Lung (tissue), 12 donors: ENCODE measurements around the gene COQ4. TPM values are rescaled to one million over a fixed set of nuclear protein-coding genes. Genes with fewer than 3 reads are reported as not detected.

ENCODE experiments used
- ATAC-seq: fragments of 200-7000 bp; cut with Tn5 transposase; one replicate; pipeline ENCODE4 v1.9.1; 2020; ENCODE audit warnings: moderate number of reproducible peaks; ENCODE audit not compliant: insufficient read depth, low FRiP score
- DNase-seq, 3 donors: peaks; one replicate each; pipeline ENCODE4 v3.0.0-alpha.2; 2013 to 2017
- H3K27ac ChIP-seq, 2 donors: one replicate each; pipeline ENCODE4 v1.5.1; 2013; ENCODE audit warnings: mild to moderate bottlenecking in 2 of 2, moderate library complexity in 2 of 2, control low read depth in 1 of 2, inconsistent platforms in 1 of 2, low read depth in 1 of 2, low read length in 1 of 2
- H3K27me3 ChIP-seq, 3 donors: one replicate each; pipeline ENCODE4 v1.5.1; 2013; ENCODE audit warnings: low read length in 2 of 3; ENCODE audit not compliant: control insufficient read depth in 3 of 3, insufficient read depth in 3 of 3
- H3K36me3 ChIP-seq, 4 donors: one replicate each; pipeline ENCODE4 v1.5.1; 2013; ENCODE audit warnings: low read length in 4 of 4, mild to moderate bottlenecking in 1 of 4, moderate library complexity in 1 of 4; ENCODE audit not compliant: control insufficient read depth in 4 of 4, insufficient read depth in 4 of 4
- H3K4me1 ChIP-seq, 5 donors: one replicate each; pipeline ENCODE4 v1.5.1; 2013; ENCODE audit warnings: low read length in 5 of 5, mild to moderate bottlenecking in 2 of 5, moderate library complexity in 1 of 5; ENCODE audit not compliant: control insufficient read depth in 5 of 5, insufficient read depth in 5 of 5
- H3K4me3 ChIP-seq: one replicate; pipeline ENCODE4 v1.5.1; 2013; ENCODE audit warnings: mild to moderate bottlenecking, control low read depth, moderate library complexity
- H3K9ac ChIP-seq, 2 donors: one replicate each; pipeline ENCODE4 v1.5.1; 2013; ENCODE audit warnings: low read length in 2 of 2, control low read depth in 1 of 2; ENCODE audit not compliant: insufficient read depth in 1 of 2
- H3K9me3 ChIP-seq, 4 donors: one replicate each; pipeline ENCODE4 v1.5.1; 2013; ENCODE audit warnings: low read length in 3 of 4, mild to moderate bottlenecking in 1 of 4, moderate library complexity in 1 of 4; ENCODE audit not compliant: control insufficient read depth in 4 of 4, insufficient read depth in 3 of 4
- WGBS, 2 donors: extraction: QIAGEN DNeasy Blood & Tissue Kit; methylation state at CpG; one replicate each; pipeline ENCODE4 v1.1.7; 2013; 5-methylcytosine and 5-hydroxymethylcytosine counted together
- polyA plus RNA-seq, 2 donors: library from polyadenylated mRNA; stranded (reverse); fragments of 200-250 nt; gene quantifications; one replicate each; pipeline ENCODE4 v1.2.1, GENCODE V29; 2013
- total RNA-seq, 2 donors: library from RNA; depleted of rRNA in 1 of 2; stranded (reverse); fragments of >200 nt in 1 of 2; gene quantifications; one replicate each; pipeline ENCODE4 v1.2.1, GENCODE V29; 2014 to 2021
- TF ChIP-seq, protein P1 (sequence below): IDR thresholded peaks from 2 replicates; pipeline ENCODE4 v1.5.1; 2012; ENCODE audit warnings: mild to moderate bottlenecking; ENCODE audit errors: control extremely low read depth, extremely low read depth
- donor health status: control.
- donor health status: control.
- donor health status: Bipolar disorder and iron deficiency.
- donor health status: healthy.
- donor health status: DM: yes; HTN: yes; CAD: no.

Gene COQ4
- total and polyA plus RNA-seq, 4 donors = 32.4 to 63.8 (median 49.1) TPM

DNA sequence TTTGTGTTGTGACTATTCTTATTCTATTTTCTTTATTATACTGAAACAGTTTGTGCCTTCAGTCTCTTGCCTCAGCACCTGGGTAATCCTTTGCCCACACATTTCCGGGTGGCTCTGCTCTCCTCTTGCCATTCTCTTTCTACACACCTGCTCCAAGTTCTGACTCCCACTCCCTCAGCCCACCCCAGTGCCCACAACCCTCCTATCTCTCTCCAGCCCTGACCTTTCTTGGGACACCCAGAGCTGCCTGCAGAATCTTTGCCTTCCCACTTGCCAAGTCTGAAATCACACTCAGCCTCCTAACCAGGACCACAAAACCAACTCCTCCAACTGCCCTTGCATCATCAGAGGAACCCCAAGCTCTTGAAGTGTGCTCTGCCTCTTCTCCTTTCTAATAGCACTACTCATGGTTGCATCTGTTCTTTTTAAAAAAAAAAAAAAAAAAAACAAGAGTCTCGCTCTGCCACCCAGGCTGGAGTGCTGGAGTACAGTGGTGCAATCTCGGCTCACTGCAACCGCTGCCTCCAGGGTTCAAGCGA, 42.5 kb upstream of the COQ4 start:
- Histone ChIP-seq H3K9ac (no peak overlapping the region), H3K4me3 (no peak overlapping the region), H3K9me3 (no peaks in the 10 kb centered on the region), H3K36me3 (peaks cover 0 to under 1% (median 0%) of the 10 kb centered on the region in 4 donors), H3K27ac (peak overlapping the region in 1 of 2 donors; percentile 58), H3K4me1 (peaks cover 0 to 13% (median 8%) of the 10 kb centered on the region in 5 donors), H3K27me3 (no peaks in the 10 kb centered on the region)
- WGBS, 2 donors = 50 to 79% methylated on average over 5 of the region's 5 CpGs
- TF ChIP-seq, protein P1, sequence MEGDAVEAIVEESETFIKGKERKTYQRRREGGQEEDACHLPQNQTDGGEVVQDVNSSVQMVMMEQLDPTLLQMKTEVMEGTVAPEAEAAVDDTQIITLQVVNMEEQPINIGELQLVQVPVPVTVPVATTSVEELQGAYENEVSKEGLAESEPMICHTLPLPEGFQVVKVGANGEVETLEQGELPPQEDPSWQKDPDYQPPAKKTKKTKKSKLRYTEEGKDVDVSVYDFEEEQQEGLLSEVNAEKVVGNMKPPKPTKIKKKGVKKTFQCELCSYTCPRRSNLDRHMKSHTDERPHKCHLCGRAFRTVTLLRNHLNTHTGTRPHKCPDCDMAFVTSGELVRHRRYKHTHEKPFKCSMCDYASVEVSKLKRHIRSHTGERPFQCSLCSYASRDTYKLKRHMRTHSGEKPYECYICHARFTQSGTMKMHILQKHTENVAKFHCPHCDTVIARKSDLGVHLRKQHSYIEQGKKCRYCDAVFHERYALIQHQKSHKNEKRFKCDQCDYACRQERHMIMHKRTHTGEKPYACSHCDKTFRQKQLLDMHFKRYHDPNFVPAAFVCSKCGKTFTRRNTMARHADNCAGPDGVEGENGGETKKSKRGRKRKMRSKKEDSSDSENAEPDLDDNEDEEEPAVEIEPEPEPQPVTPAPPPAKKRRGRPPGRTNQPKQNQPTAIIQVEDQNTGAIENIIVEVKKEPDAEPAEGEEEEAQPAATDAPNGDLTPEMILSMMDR = no peak
- DNase-seq (no peak), ATAC-seq (no peak)

DNA sequence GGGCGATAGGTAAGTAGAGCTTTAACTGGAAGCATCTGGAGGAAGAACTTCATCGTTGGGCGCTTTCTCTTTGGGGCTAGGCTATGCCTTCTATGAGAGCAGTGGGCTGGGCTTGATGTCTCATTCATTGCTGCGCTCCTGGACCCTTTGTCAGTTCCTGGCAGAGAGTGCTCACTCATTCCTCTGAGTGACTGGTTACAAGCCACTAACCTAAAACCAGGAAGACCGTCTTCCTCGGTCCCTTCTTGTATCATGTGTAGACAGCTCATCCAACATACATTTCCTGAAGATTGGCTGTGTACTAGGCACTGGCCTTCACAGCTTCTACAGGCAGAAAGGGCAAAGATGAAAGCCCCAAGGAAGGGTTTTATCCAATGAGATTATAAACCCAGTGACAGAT, 40.1 kb upstream of the COQ4 start:
- Histone ChIP-seq H3K9me3 (no peaks in the 10 kb centered on the region), H3K4me3 (no peak overlapping the region), H3K9ac (no peak overlapping the region), H3K4me1 (peaks cover 0 to 3% (median 2%) of the 10 kb centered on the region in 5 donors), H3K36me3 (peaks cover 0 to 10% (median 4%) of the 10 kb centered on the region in 4 donors), H3K27me3 (no peaks in the 10 kb centered on the region), H3K27ac (no peak overlapping the region)
- ATAC-seq (no peak), DNase-seq (no peak)
- TF ChIP-seq, protein P1 = no peak
- WGBS, 2 donors = 93 to 95% methylated on average over 6 of the region's 6 CpGs

DNA sequence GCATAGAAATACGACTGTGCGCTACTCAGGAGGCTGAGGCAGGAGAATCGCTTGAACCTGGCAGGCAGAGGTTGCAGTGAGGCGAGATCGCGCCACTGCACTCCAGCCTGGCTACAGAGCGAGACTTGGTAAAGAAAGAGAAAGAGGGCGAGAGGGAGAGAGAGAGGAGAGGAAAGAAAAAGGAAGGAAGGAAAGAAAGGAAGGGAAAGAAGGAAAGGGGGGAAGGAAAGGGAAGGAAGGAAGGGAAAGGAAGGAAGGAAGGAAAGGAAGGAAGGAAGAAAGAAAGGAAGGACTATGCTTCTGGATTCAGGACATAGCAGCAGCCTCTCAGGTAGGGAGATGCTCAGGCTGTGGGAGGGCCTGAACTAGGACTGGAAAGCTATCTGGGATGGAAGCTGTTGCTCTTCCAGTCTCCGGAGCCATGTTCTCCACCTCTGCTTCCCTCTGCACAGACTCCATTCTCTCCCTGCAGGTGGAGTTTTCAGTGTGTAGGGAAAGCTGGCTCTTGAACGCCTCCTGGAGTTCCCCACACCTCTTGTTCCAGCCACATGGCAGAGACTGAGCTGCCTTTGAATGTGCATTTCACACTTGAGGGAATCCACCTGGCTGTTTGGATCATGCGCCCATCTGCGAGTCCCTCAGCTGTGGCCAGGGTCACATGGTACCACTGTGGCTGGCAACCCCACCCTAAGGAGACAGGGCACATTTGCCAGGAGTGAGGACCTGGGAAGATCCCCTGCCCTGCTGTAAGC, 37.4 kb upstream of the COQ4 start:
- ATAC-seq = no peak
- Histone ChIP-seq H3K4me1 (no peaks in the 10 kb centered on the region), H3K9ac (no peak overlapping the region), H3K27me3 (no peaks in the 10 kb centered on the region), H3K27ac (no peak overlapping the region), H3K4me3 (no peak overlapping the region), H3K9me3 (no peaks in the 10 kb centered on the region), H3K36me3 (peaks cover 0 to 17% (median 5%) of the 10 kb centered on the region in 4 donors)
- DNase-seq = no peak
- 95 to 98% methylated on average over 12 of the region's 12 CpGs for WGBS, 2 donors
- TF ChIP-seq, protein P1 = no peak
